Stimulated activated CD8-positive, alpha-beta memory T cell treated with anti-CD3 and anti-CD28 coated beads, Interleukin-15, amount 100 ng/mL, for 1 hour (primary cell): ENCODE results near the gene ALK.

Experiments used
- DNase-seq: peaks from one replicate; pipeline ENCODE4 v3.0.0-alpha.2; 2020; ENCODE audit warnings: low read depth

ALK gene

GRCh38 chr2:29650631-29651097 lies 270.7 kb downstream of the ALK start:
- DNase-seq = no peak

- no peak for DNase-seq
These were observed 276.4 kb downstream of the ALK start for GRCh38 chr2:29644949-29645348.

GRCh38 chr2:29643196-29643595 lies 278.2 kb downstream of the ALK start:
- no peak for DNase-seq

DNA sequence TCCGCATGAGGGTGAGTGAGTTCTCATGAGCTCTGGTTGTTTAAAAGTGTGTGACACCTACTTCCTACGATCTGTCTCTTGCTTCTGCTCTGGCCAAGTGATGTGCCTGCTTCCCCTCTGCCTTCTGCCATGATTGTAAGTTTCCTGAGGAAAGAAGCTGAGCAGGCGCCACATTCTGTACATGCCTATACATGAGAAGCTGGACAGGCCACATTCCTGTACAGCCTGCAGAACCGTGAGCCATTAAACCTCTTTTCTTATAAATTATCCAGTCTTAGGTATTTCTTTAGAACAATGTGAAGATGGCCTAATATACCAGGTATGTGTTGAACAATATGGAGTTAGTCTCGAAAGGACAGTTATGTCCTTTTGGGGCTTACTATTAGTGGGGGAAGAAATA lies 281.0 kb downstream of the ALK start:
- DNase-seq = no peak

DNA sequence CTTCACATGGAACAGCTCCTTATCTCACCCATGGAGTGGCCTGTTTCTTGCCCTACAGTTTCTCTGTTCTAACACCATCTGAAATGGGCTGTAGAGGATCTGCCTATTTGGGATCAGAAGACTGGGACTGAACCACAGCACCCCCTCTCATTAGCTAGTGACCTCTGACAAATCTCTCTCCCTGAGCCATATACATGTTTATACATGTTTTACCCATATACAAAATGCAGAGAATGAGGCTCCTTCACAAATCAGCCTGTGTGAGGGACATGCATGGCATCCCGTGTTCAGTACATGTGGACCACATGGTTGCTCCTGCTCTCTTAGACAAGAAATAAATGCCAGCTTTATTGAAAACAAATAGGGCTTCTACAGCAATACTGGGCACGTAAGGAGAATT lies 282.7 kb downstream of the ALK start:
- no peak for DNase-seq

DNA sequence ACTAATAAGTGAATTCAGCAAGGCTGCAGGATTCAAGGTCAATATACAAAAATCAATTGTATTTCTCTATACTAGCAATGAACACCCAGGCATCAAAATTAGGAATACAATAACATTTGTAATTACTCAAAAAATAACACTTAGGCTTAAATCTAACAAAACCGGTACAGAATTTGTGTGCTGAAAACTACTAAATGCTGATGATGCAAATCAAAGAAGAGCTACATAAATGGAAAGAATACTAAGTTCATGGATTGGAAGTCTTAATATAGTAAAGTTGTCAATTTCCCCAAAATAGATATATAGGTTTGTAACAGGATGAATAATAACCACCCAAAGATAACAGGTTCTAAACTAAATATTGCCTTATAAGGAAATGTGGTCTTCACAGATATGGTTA lies 286.5 kb downstream of the ALK start:
- DNase-seq = no peak

DNA sequence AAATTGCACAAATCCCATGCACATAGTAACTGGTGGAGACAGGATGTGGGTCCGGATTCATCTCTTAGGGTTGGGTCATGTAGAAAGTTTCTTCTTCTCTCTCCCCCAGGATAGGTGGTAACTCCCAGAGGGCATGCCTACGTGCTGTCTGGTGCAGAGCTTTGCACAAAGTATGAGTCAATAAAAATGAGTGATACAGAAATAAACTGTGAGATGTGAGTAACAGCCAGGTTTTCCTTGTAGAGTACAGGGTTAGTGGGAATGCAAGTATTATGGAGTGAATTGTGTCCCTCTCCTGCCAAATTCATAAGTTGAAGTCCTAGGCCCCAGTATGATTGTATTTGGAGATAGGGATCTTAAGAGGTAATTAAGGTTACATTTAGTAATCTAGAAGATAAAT lies 289.4 kb downstream of the ALK start:
- DNase-seq = no peak

DNA sequence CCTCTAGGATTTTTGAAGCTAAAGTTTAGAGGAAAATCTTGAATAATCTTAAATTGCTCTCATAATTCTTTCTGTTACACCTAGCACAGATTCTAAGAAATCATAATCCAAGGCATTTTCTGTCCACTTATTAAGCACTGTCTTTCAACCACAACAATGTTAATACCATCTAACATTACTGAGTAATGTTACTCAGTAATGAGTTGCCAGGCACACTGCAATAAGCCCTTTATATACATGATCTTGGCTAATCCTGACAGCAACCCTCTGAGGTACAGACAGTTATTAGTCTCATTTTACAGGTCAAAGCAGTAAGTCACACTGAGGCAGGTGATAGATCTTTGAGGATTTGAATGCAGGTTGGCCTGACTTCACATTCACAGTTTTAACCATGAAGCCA lies 291.9 kb downstream of the ALK start:
- DNase-seq = no peak

GRCh38 chr2:29628862-29629261 lies 292.5 kb downstream of the ALK start:
- no peak for DNase-seq

GRCh38 chr2:29628108-29628745 lies 293.2 kb downstream of the ALK start:
- no peak for DNase-seq

DNA sequence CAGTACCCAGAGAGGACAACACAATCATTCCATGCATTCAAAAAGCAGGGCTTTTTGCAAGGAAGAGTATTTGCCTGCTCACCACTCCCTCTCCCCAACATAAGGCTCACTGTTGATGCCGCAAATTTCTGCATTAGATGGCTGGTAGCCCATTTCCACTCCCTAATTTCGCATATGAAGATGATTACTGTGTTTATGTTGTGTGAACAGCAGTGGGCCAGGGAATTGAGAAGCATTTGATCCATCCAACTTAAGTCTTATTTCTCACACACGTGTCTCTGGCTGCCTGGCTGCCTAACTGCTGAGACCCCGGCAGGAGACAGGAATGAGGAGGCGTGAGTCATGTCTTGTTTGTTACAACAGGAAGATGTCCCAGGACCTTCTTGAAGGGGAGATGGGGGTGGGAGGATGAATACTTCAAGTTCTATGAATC lies 294.1 kb downstream of the ALK start:
- DNase-seq = no peak

DNA sequence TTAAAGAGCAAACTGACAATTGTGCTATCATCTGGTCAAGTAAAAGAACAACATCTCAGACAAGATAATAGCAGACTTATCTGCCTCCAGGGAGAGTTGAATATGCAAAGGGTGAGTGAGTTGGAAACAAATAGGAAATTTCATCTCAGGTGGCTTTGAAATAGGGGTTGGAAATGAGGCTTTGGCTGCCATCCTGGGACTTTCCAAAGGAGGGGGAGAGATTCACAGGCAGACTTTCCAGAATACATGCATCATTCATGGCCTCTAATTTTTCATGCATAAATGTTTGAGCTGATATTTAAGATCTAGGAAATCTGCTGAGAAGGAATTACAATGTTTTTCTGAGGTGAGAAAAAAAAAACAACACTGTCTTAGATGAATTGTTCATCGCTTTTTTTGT lies 300.5 kb downstream of the ALK start:
- no peak for DNase-seq

DNA sequence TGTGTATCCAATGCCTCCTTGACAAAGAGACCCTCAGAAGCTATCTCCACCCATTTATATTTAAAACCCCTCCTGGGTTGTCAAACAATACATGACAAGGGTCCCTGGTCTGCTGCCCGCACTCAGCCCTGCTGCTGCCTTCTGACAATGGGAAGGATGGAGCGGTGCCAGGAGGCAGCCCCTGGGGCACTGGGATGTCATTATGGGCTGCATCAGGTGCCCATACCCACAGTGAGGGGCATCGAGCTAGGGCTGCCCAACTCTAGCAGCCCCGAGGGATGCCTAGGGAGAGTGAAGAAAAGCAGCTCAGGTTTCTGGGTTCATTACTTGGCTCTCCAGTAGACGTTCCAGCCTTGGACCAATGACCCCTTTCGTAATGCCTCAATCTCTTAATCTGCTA lies 301.7 kb downstream of the ALK start:
- no peak for DNase-seq

- no peak for DNase-seq
These were observed 303.4 kb downstream of the ALK start for GRCh38 chr2:29618024-29618423.

GRCh38 chr2:29617351-29617750 lies 304.0 kb downstream of the ALK start:
- no peak for DNase-seq

- DNase-seq = no peak
These were observed 304.8 kb downstream of the ALK start for GRCh38 chr2:29616569-29616968.

DNA sequence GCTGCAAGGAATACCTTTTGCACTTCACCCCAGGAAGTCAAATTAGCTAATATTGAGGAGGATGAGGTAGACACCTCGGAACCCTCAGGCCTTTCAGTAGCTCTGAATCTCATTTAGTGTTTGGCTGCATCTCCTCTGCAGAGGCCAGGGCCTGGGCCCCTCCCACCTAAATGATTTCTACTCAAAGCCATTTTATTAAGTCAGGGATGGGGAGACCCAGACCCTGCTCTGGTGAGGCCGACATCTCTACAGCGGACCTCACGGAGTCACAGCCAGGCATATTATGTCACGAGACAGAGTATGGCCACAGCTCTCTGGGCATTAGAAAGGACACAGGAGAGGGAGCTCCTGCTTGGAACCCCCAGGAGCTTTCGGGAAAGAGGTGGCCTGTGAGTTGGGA lies 305.5 kb downstream of the ALK start:
- DNase-seq = no peak

GRCh38 chr2:29615183-29615582 lies 306.2 kb downstream of the ALK start:
- no peak for DNase-seq

GRCh38 chr2:29614295-29614830 lies 307.0 kb downstream of the ALK start:
- no peak for DNase-seq

DNA sequence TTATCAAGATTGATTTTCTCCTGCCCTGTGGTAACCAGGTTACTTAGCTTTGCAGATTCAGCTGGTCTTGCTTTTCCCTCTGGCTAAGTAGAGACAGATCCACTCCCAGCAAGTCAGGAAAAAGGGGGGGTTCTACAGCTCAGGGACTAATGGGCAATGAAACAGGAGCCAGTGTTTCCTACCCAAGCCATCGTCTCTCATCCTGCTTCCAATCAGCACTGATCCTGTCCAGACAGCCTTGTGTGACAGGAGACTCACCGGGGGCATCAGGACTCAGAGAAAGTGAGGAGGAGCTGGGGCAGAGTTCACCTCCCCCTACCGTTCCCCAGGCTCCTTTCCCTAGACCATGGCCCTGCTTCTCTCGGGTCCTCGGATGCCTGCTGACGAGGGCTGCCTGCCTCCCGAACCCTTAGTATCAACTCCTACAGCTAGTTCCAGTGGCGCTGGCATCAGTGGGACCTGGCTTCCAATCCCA lies 307.6 kb downstream of the ALK start:
- no peak for DNase-seq

DNA sequence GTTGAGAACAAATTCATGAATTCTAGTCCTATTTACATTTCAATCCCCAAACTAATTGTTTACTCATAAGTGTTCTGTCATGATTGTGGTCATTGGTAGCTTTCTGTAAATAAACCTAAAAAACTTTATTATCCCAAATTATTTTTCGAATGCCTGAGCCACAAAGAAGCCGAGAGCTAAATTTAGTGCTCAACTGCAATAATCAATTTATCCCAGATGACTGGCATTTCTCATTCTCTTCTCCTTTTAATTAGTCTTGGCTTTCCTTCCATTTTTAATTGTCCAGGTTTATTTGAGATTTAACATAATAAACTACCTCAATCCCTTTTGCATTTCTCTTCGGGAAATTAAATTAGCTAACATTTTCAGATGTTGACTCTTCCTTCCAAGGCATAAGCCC lies 308.3 kb downstream of the ALK start:
- no peak for DNase-seq

GRCh38 chr2:29612568-29612967 lies 308.8 kb downstream of the ALK start:
- no peak for DNase-seq

- no peak for DNase-seq
These were observed 309.5 kb downstream of the ALK start for GRCh38 chr2:29611850-29612249.

- DNase-seq = no peak
These were observed 310.1 kb downstream of the ALK start for GRCh38 chr2:29611261-29611660.
